OCI-LY3 (cell line): ENCODE data around the gene GGTA1.

ENCODE experiments used
- CTCF ChIP-seq: fragments of 200-600, 300-600 bp; sonication (generic); IDR thresholded peaks from 2 replicates; pipeline ENCODE4 v1.5.1; 2014; ENCODE audit warnings: antibody characterized with exemption, low read length, low read depth
- EZH2phosphoT487 ChIP-seq: fragments of 200-600 bp; shearing (Covaris generic); IDR thresholded peaks from 2 replicates; pipeline ENCODE4 v1.6.1; 2018; ENCODE audit warnings: antibody characterized with exemption, mixed run types, low read depth

GRCh38 chr9:121542025-121542424 lies 42.4 kb upstream of the GGTA1 start:
- TF ChIP-seq EZH2phosphoT487 (no peak), CTCF (no peak)
